ENCODE results near the gene WNT5A.
A peak's percentile ranks its signal among the peaks of the same experiment; 100 is the strongest.

The WNT5A gene

GRCh38 chr3:55481744-55482495 is 5.2 kb downstream of the WNT5A start:
- peak; percentile 53 for DNase-seq (ENCODE audit: low read depth)

GRCh38 chr3:55480911-55481743 is 6.0 kb downstream of the WNT5A start:
- DNase-seq (ENCODE audit: low read depth), result peak; percentile 73

- DNase-seq (ENCODE audit: low read depth), result no peak
Observed at GRCh38 chr3:55477306-55478303, 9.5 kb downstream of the WNT5A start.

GRCh38 chr3:55476515-55476914 is 10.6 kb downstream of the WNT5A start:
- peak; percentile 92 for DNase-seq (ENCODE audit: low read depth)

- no peak for DNase-seq (ENCODE audit: low read depth)
Observed at GRCh38 chr3:55474213-55474632, 12.9 kb downstream of the WNT5A start.

GRCh38 chr3:55473788-55474187 is 13.3 kb downstream of the WNT5A start:
- no peak for DNase-seq (ENCODE audit: low read depth)

GRCh38 chr3:55471522-55472280 is 15.4 kb downstream of the WNT5A start:
- no peak for DNase-seq (ENCODE audit: low read depth)

- DNase-seq (ENCODE audit: low read depth), result no peak
Observed at GRCh38 chr3:55471084-55471483, 16.0 kb downstream of the WNT5A start.

GRCh38 chr3:55469957-55470526 is 17.1 kb downstream of the WNT5A start:
- no peak for DNase-seq (ENCODE audit: low read depth)

- peak; percentile 73 for DNase-seq (ENCODE audit: low read depth)
Observed at GRCh38 chr3:55468251-55468650, 18.9 kb downstream of the WNT5A start.

GRCh38 chr3:55467099-55467498 is 20.0 kb downstream of the WNT5A start:
- peak; percentile 59 for DNase-seq (ENCODE audit: low read depth)

GRCh38 chr3:55466526-55466925 is 20.6 kb downstream of the WNT5A start:
- no peak for DNase-seq (ENCODE audit: low read depth)

GRCh38 chr3:55461896-55462295 is 25.2 kb downstream of the WNT5A start:
- DNase-seq (ENCODE audit: low read depth), result peak; percentile 88

- DNase-seq (ENCODE audit: low read depth), result no peak
Observed at GRCh38 chr3:55459838-55460237, 27.3 kb downstream of the WNT5A start.

- DNase-seq (ENCODE audit: low read depth), result no peak
Observed at GRCh38 chr3:55458181-55458790, 28.8 kb downstream of the WNT5A start.

- DNase-seq (ENCODE audit: low read depth), result no peak
Observed at GRCh38 chr3:55455915-55456314, 31.2 kb downstream of the WNT5A start.

- no peak for DNase-seq (ENCODE audit: low read depth)
Observed at GRCh38 chr3:55454611-55455010, 32.5 kb downstream of the WNT5A start.

GRCh38 chr3:55453886-55454496 is 33.1 kb downstream of the WNT5A start:
- no peak for DNase-seq (ENCODE audit: low read depth)

GRCh38 chr3:55452886-55453285 is 34.2 kb downstream of the WNT5A start:
- DNase-seq (ENCODE audit: low read depth), result no peak

- no peak for DNase-seq (ENCODE audit: low read depth)
Observed at GRCh38 chr3:55449527-55449926, 37.6 kb downstream of the WNT5A start.

All from iris pigment epithelial cell (primary cell).